Measurements from ENCODE around the gene ARID1B. TPM values are rescaled to one million over a fixed set of nuclear protein-coding genes. Genes with fewer than 3 reads are reported as not detected.
A peak's percentile ranks its signal among the peaks of the same experiment; 100 is the strongest.

The ARID1B gene
- total and polyA plus RNA-seq, 12 donors: 13.3 to 85.6 (median 50.9) TPM

DNA sequence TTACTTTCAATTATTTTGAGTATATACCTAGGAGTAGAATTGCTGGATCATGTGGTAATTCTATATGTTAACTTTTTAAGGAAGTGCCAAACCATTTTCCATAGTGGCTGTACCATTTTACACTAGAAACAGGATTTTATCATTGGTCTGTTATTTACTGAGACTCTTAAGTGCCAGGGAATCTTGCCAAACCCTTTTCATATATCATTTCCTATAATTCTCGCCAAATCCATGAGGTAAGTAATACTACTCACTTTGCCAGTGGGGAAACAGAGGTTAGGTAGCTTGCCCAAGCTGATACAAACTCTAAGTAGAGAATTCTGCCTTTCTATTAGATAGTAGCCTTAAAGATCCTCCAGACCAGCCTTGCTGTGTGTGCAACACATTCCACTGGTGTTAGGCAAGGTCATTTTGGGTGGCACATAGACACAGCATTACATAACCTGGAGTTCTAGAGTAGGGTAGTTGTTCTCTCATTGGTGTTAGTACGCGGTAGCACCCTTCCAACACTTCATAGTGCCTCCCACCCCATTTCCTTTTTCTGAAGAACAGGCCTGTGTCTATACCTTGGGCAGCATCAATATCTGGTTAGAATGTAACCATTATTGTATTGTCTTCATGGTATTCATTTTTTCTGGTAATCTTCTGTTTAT is 65.5 kb downstream of the ARID1B start:
- Histone ChIP-seq H3K4me1 (replicated peaks in 1 of 2) (peaks cover 0 to 62% of the 10 kb centered on the region in 2 donors), H3K27ac (no peak overlapping the region), H3K27me3 (no peaks in the 10 kb centered on the region), H3K36me3 (replicated peaks in 1 of 2) (no peaks in the 10 kb centered on the region), H3K9me3 (replicated peaks in 1 of 3) (no peaks in the 10 kb centered on the region), H3K4me3 (no peak overlapping the region)
- intact Hi-C loops (cut with DNase I): no loop called here
- WGBS, 4 donors: 81 to 85% (median 83%) methylated on average over 3 of the region's 3 CpGs
- peak in 1 of 7 donors; percentile 33 for DNase-seq
- TF ChIP-seq, protein P1, sequence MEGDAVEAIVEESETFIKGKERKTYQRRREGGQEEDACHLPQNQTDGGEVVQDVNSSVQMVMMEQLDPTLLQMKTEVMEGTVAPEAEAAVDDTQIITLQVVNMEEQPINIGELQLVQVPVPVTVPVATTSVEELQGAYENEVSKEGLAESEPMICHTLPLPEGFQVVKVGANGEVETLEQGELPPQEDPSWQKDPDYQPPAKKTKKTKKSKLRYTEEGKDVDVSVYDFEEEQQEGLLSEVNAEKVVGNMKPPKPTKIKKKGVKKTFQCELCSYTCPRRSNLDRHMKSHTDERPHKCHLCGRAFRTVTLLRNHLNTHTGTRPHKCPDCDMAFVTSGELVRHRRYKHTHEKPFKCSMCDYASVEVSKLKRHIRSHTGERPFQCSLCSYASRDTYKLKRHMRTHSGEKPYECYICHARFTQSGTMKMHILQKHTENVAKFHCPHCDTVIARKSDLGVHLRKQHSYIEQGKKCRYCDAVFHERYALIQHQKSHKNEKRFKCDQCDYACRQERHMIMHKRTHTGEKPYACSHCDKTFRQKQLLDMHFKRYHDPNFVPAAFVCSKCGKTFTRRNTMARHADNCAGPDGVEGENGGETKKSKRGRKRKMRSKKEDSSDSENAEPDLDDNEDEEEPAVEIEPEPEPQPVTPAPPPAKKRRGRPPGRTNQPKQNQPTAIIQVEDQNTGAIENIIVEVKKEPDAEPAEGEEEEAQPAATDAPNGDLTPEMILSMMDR (IDR thresholded peaks at IDR 0.05): no peak
- no peak for TF ChIP-seq POLR2A (IDR thresholded peaks at IDR 0.05)

- no peaks in the 10 kb centered on the region for H3K9me3 ChIP-seq (replicated peaks in 1 of 3)
- peaks cover 8 to 74% of the 10 kb centered on the region in 2 donors for H3K4me1 ChIP-seq (replicated peaks in 1 of 2)
- no peaks in the 10 kb centered on the region for H3K36me3 ChIP-seq (replicated peaks in 1 of 2)
- H3K27me3 ChIP-seq: no peaks in the 10 kb centered on the region
- 82 to 86% (median 83%) methylated on average over 3 of the region's 3 CpGs for WGBS, 4 donors
- intact Hi-C loops (cut with DNase I): no loop called here
- TF ChIP-seq, protein P1 (IDR thresholded peaks at IDR 0.05): no peak
- no peak for TF ChIP-seq POLR2A (IDR thresholded peaks at IDR 0.05)
- H3K27ac ChIP-seq: no peak overlapping the region
- H3K4me3 ChIP-seq: no peak overlapping the region
- DNase-seq: no peak
Observed at GRCh38 chr6:156844089-156844488, 66.9 kb downstream of the ARID1B start.

DNA sequence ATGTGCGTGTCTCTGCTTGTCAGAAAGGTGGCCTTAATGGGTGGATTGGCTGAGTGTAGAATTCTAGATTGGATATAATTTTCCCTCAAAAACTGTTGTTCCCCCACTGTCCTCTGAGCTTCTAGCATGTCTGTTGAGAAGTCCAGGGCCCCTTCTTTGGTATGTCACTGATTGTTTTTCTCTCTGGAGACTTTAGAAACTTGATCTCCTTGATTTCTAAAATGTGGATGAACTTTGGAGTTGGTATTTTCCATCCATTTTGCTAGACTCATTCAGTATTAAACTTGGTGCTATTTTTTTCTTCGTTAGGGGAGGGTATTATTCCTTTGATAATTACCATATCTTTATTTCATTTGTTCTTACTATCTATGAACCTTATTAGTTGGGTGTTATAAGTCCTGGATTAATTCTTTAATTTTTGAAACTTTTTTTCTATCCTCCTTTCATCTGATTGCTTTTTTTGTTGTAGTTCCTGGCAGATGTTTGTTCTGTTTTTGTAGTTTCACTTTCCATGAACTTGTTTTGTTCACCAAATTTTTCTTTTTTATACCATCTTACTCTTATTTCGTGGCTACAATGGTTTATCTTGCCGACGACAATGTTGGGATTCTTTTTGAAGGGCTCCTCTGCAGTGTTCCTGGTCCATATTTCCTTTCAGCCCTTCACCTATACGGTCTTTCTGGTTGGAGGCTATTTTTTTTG is 68.4 kb downstream of the ARID1B start:
- H3K4me1 ChIP-seq (replicated peaks in 1 of 2): peaks cover 8 to 73% of the 10 kb centered on the region in 2 donors
- intact Hi-C loops (cut with DNase I): no loop called here
- no peaks in the 10 kb centered on the region for H3K9me3 ChIP-seq (replicated peaks in 1 of 3)
- H3K36me3 ChIP-seq (replicated peaks in 1 of 2): no peaks in the 10 kb centered on the region
- 84 to 91% (median 86%) methylated on average over 6 of the region's 6 CpGs for WGBS, 4 donors
- TF ChIP-seq, protein P1 (IDR thresholded peaks at IDR 0.05): no peak
- no peak for TF ChIP-seq POLR2A (IDR thresholded peaks at IDR 0.05)
- H3K27ac ChIP-seq: no peak overlapping the region
- H3K4me3 ChIP-seq: no peak overlapping the region
- H3K27me3 ChIP-seq: no peaks in the 10 kb centered on the region
- no peak for DNase-seq

DNA sequence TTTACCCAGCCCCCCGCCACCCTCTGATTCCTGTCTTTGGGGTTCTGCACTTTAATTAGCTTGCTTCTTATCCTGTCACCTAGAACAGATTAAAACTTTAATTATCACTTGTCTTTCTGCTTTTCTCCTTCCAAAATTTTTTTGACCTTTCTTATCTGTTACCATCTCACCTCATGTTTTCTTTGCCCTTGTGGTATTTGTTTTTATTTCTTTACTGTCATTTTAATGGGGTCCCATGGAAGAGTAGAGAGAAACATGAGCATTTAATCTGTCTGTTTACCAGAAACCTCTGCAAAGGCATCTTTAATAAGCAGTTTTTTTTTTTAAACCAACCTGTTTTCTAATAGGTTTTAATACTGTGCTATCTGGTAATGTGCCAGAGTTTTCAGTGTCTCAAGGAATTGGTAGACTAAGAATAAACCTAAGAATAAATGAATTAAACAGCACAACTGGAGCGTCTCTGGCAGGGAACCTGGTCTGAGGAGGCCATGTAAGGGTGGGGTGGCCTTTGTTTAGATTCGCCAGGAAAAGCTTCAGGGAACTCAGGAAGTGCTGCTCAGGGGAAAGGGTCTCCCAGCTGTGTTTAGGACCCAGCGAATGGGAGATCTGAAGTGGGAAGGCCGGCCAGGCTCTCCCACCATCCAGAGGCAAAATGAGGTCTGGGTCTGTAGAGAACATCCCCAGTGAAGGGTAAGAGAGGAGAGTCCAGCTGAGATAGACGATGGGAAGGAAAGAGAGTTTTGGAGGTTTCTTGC is 69.8 kb downstream of the ARID1B start:
- no peaks in the 10 kb centered on the region for H3K36me3 ChIP-seq (replicated peaks in 1 of 2)
- H3K27ac ChIP-seq: no peak overlapping the region
- H3K4me3 ChIP-seq: no peak overlapping the region
- no peak for DNase-seq
- TF ChIP-seq POLR2A (IDR thresholded peaks at IDR 0.05): no peak
- TF ChIP-seq, protein P1 (IDR thresholded peaks at IDR 0.05): no peak
- intact Hi-C loops (cut with DNase I): no loop called here
- H3K27me3 ChIP-seq: no peaks in the 10 kb centered on the region
- no peaks in the 10 kb centered on the region for H3K9me3 ChIP-seq (replicated peaks in 1 of 3)
- H3K4me1 ChIP-seq (replicated peaks in 1 of 2): peaks cover 8 to 75% of the 10 kb centered on the region in 2 donors
- WGBS, 4 donors: 72 to 79% (median 73%) methylated on average over 6 of the region's 6 CpGs

All from adrenal gland (tissue), 12 donors.